Ishikawa (cell line): Measurements from ENCODE around the gene RMND1.

Experiments
- CEBPB ChIP-seq: IDR thresholded peaks from 2 replicates; pipeline ENCODE4 v1.6.1; 2012
- CREB1 ChIP-seq: IDR thresholded peaks from 2 replicates; pipeline ENCODE4 v1.6.1; 2012; ENCODE audit warnings: low read depth
- EP300 ChIP-seq: IDR thresholded peaks from 2 replicates; pipeline ENCODE4 v1.6.1; 2012; ENCODE audit warnings: borderline replicate concordance
- FOXM1 ChIP-seq: IDR thresholded peaks from 2 replicates; pipeline ENCODE4 v1.6.1; 2012; ENCODE audit warnings: low read depth, borderline replicate concordance
- MAX ChIP-seq: IDR thresholded peaks from 2 replicates; pipeline ENCODE4 v1.6.1; 2012
- NFIC ChIP-seq: IDR thresholded peaks from 2 replicates; pipeline ENCODE4 v1.6.1; 2012
- RAD21 ChIP-seq: IDR thresholded peaks from 2 replicates; pipeline ENCODE4 v1.6.1; 2012; ENCODE audit warnings: low read depth
- TAF1 ChIP-seq: IDR thresholded peaks from 2 replicates; pipeline ENCODE4 v1.6.1; 2012; ENCODE audit warnings: low read depth, mild to moderate bottlenecking
- TCF12 ChIP-seq: IDR thresholded peaks from 2 replicates; pipeline ENCODE4 v1.6.1; 2012; ENCODE audit warnings: low read depth
- TEAD4 ChIP-seq: IDR thresholded peaks from 2 replicates; pipeline ENCODE4 v1.6.1; 2012
- ZBTB7A ChIP-seq: IDR thresholded peaks from 2 replicates; pipeline ENCODE4 v1.6.1; 2012; ENCODE audit warnings: low read depth
- TF ChIP-seq, protein P1 (sequence below): IDR thresholded peaks from 2 replicates; pipeline ENCODE4 v1.6.1; 2012
- TF ChIP-seq, protein P2 (sequence below): IDR thresholded peaks from 2 replicates; pipeline ENCODE4 v1.6.1; 2012; ENCODE audit warnings: low read depth, mild to moderate bottlenecking

GRCh38 chr6:151403919-151404308 lies 48.0 kb downstream of the RMND1 start:
- no peak for TF ChIP-seq TEAD4
- no peak for TF ChIP-seq ZBTB7A
- no peak for TF ChIP-seq TCF12
- no peak for TF ChIP-seq MAX
- no peak for TF ChIP-seq TAF1
- no peak for TF ChIP-seq CEBPB
- TF ChIP-seq EP300, result no peak
- TF ChIP-seq, protein P1, sequence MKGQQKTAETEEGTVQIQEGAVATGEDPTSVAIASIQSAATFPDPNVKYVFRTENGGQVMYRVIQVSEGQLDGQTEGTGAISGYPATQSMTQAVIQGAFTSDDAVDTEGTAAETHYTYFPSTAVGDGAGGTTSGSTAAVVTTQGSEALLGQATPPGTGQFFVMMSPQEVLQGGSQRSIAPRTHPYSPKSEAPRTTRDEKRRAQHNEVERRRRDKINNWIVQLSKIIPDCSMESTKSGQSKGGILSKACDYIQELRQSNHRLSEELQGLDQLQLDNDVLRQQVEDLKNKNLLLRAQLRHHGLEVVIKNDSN, result no peak
- TF ChIP-seq NFIC, result no peak
- no peak for TF ChIP-seq RAD21
- TF ChIP-seq, protein P2, sequence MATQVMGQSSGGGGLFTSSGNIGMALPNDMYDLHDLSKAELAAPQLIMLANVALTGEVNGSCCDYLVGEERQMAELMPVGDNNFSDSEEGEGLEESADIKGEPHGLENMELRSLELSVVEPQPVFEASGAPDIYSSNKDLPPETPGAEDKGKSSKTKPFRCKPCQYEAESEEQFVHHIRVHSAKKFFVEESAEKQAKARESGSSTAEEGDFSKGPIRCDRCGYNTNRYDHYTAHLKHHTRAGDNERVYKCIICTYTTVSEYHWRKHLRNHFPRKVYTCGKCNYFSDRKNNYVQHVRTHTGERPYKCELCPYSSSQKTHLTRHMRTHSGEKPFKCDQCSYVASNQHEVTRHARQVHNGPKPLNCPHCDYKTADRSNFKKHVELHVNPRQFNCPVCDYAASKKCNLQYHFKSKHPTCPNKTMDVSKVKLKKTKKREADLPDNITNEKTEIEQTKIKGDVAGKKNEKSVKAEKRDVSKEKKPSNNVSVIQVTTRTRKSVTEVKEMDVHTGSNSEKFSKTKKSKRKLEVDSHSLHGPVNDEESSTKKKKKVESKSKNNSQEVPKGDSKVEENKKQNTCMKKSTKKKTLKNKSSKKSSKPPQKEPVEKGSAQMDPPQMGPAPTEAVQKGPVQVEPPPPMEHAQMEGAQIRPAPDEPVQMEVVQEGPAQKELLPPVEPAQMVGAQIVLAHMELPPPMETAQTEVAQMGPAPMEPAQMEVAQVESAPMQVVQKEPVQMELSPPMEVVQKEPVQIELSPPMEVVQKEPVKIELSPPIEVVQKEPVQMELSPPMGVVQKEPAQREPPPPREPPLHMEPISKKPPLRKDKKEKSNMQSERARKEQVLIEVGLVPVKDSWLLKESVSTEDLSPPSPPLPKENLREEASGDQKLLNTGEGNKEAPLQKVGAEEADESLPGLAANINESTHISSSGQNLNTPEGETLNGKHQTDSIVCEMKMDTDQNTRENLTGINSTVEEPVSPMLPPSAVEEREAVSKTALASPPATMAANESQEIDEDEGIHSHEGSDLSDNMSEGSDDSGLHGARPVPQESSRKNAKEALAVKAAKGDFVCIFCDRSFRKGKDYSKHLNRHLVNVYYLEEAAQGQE, result no peak
- TF ChIP-seq CREB1, result no peak
- TF ChIP-seq FOXM1, result no peak
